GM10847 (cell line): ENCODE measurements around the gene OSBPL5.

Source experiments
- POLR2A ChIP-seq: IDR thresholded peaks from 2 replicates; pipeline ENCODE4 v1.6.1; 2011; ENCODE audit not compliant: insufficient read length; ENCODE audit errors: extremely low read depth

OSBPL5 gene

GRCh38 chr11:3105791-3106735 lies 59.0 kb downstream of the OSBPL5 start:
- no peak for TF ChIP-seq POLR2A

GRCh38 chr11:3104961-3105790 lies 59.9 kb downstream of the OSBPL5 start:
- TF ChIP-seq POLR2A, result no peak

- no peak for TF ChIP-seq POLR2A
Observed at GRCh38 chr11:3104051-3104714, 60.9 kb downstream of the OSBPL5 start.

GRCh38 chr11:3103076-3103475 lies 62.0 kb downstream of the OSBPL5 start:
- TF ChIP-seq POLR2A, result no peak

GRCh38 chr11:3102641-3102921 lies 62.5 kb downstream of the OSBPL5 start:
- TF ChIP-seq POLR2A, result no peak

- no peak for TF ChIP-seq POLR2A
Observed at GRCh38 chr11:3101921-3102640, 63.0 kb downstream of the OSBPL5 start.

GRCh38 chr11:3099178-3099577 lies 65.9 kb downstream of the OSBPL5 start:
- no peak for TF ChIP-seq POLR2A

- TF ChIP-seq POLR2A, result no peak
Observed at GRCh38 chr11:3096909-3097530, 68.1 kb downstream of the OSBPL5 start.

GRCh38 chr11:3095712-3096361 lies 69.3 kb downstream of the OSBPL5 start:
- no peak for TF ChIP-seq POLR2A

- no peak for TF ChIP-seq POLR2A
Observed at GRCh38 chr11:3094223-3094824, 70.8 kb downstream of the OSBPL5 start.

- TF ChIP-seq POLR2A, result no peak
Observed at GRCh38 chr11:3093281-3094191, 71.6 kb downstream of the OSBPL5 start.

- TF ChIP-seq POLR2A, result no peak
Observed at GRCh38 chr11:3092603-3093141, 72.4 kb downstream of the OSBPL5 start.
